Smooth muscle cell of the umbilical artery (primary cell): ENCODE data around the gene GAPDHS. TPM values are rescaled to one million over a fixed set of nuclear protein-coding genes. Genes with fewer than 3 reads are reported as not detected.

ENCODE experiments used
- total RNA-seq: library from RNA; depleted of rRNA; stranded (reverse); fragments of >200 nt; gene quantifications from 2 replicates; pipeline ENCODE4 v1.2.3, GENCODE V29; 2014

GAPDHS gene
- total RNA-seq: not detected in 2 replicates

GRCh38 chr19:35533201-35533821 is at the start of gene GAPDHS:
TSS of gene GAPDHS (plus strand) at chr19:35533456. CDS start at chr19:35533528, 72 bp downstream.

GRCh38 chr19:35490364-35490763 is 42.9 kb upstream of the GAPDHS start, which contains the start of gene KRTDAP:
TSS of gene KRTDAP (minus strand) at chr19:35490464. CDS start at chr19:35490442, 22 bp downstream.

GRCh38 chr19:35513628-35514281 is 19.5 kb upstream of the GAPDHS start, which contains the start of gene DMKN:
TSS of gene DMKN (minus strand) at chr19:35513649. CDS start at chr19:35513475, 174 bp downstream.

GRCh38 chr19:35528218-35529038 is 4.8 kb upstream of the GAPDHS start, which contains the start of gene SBSN:
TSS of gene SBSN (minus strand) at chr19:35528311. CDS start at chr19:35528281, 30 bp downstream.

DNA sequence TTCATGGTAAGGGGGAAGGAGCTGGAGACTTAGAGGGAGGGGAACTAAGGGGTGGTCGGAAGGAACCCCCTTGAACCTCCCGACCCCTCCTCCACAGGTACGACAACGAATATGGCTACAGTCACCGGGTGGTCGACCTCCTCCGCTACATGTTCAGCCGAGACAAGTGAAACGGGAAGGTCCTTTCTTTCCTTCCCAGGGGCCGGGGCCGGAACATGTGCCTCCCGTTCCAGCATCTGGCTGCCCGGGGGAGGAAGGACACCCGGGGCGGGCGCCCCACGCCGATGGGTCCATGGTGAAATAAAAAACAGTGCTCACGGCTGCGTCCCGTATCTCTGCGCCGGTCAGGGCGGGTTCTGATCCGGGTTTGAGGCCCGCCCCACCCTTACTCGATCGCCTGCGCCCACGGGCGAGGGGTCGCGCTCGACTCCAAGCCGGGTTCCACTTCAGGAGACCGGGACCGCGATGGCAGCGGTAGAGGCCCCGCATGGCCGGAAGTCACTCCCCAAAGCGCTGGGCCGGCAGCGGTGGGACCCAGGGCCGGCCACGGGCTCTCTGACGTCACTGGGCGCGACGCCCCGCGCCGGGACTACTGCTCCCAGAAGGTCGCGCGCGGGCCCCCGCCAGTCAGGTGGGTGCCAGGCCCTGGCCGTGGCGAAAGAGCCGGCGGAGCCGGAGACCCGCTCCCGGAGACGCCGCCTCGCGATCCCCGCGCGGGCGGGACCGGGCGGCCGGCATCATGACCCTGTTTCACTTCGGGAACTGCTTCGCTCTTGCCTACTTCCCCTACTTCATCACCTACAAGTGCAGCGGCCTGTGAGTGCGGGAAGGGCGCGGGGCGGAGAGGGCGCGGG is 12.0 kb downstream of the GAPDHS start, which contains the start of gene TMEM147:
TMEM147 (plus strand) TSS at position 626 of the 854 bp plus-strand sequence; CDS start at position 740, 114 bp downstream.

GRCh38 chr19:35563207-35563829 is 30.1 kb downstream of the GAPDHS start, which contains the start of gene ATP4A:
TSS of gene ATP4A (minus strand) at chr19:35563658. CDS start at chr19:35563629, 29 bp downstream.

GRCh38 chr19:35585848-35586247 is 52.6 kb downstream of the GAPDHS start, which contains the start of gene PMIS2:
TSS of gene PMIS2 (plus strand) at chr19:35586173. CDS start at chr19:35586260, 87 bp downstream.

Other genes starting within 250 kb of the GAPDHS start
- gene MAG, start 241.3 kb upstream of the GAPDHS start, total RNA-seq: not detected in 2 replicates
- 0.55 TPM in 1 of 2 replicates, not detected in the other for gene CD22, start 204.3 kb upstream of the GAPDHS start, total RNA-seq
- gene FFAR1, start 185.6 kb upstream of the GAPDHS start, total RNA-seq: not detected in 2 replicates
- gene FFAR3, start 175.0 kb upstream of the GAPDHS start, total RNA-seq: not detected in 2 replicates
- gene GPR42, start 162.4 kb upstream of the GAPDHS start, total RNA-seq: not detected in 2 replicates
- gene FFAR2, start 85.2 kb upstream of the GAPDHS start, total RNA-seq: not detected in 2 replicates
- not detected in 2 replicates for gene KRTDAP, start 43.0 kb upstream of the GAPDHS start, total RNA-seq
- gene DMKN, start 19.8 kb upstream of the GAPDHS start, total RNA-seq: 0.23 and 0.30 TPM in 2 replicates
- gene SBSN, start 5.1 kb upstream of the GAPDHS start, total RNA-seq: 0.59 and 0.65 TPM in 2 replicates
- gene TMEM147, start 12.2 kb downstream of the GAPDHS start, total RNA-seq: 61.2 and 100 TPM in 2 replicates
- not detected in 2 replicates for gene ATP4A, start 30.2 kb downstream of the GAPDHS start, total RNA-seq
- gene PMIS2, start 52.7 kb downstream of the GAPDHS start, total RNA-seq: not detected in 2 replicates
- 5.6 and 8.4 TPM in 2 replicates for gene HAUS5, start 79.3 kb downstream of the GAPDHS start, total RNA-seq
- gene RBM42, start 95.6 kb downstream of the GAPDHS start, total RNA-seq: 30.0 and 42.8 TPM in 2 replicates
- gene ETV2, start 108.3 kb downstream of the GAPDHS start, total RNA-seq: 0.30 TPM in 1 of 2 replicates, not detected in the other
- 228 and 480 TPM in 2 replicates for gene COX6B1, start 114.9 kb downstream of the GAPDHS start, total RNA-seq
- gene UPK1A, start 133.1 kb downstream of the GAPDHS start, total RNA-seq: not detected in 2 replicates
- not detected in 2 replicates for gene ZBTB32, start 171.1 kb downstream of the GAPDHS start, total RNA-seq
- 5.9 and 16.0 TPM in 2 replicates for gene KMT2B, start 184.5 kb downstream of the GAPDHS start, total RNA-seq
- gene IGFLR1, start 209.0 kb downstream of the GAPDHS start, total RNA-seq: 0.30 and 0.42 TPM in 2 replicates
- gene U2AF1L4, start 212.0 kb downstream of the GAPDHS start, total RNA-seq: 4.2 and 9.8 TPM in 2 replicates
- 9.5 and 10.4 TPM in 2 replicates for gene PSENEN, start 212.2 kb downstream of the GAPDHS start, total RNA-seq
- 8.1 and 12.2 TPM in 2 replicates for gene LIN37, start 215.1 kb downstream of the GAPDHS start, total RNA-seq
- 77.2 and 141 TPM in 2 replicates for gene HSPB6, start 223.6 kb downstream of the GAPDHS start, total RNA-seq
- gene PROSER3, start 224.7 kb downstream of the GAPDHS start, total RNA-seq: 3.0 and 7.2 TPM in 2 replicates
- 1.8 and 6.2 TPM in 2 replicates for gene ARHGAP33, start 242.1 kb downstream of the GAPDHS start, total RNA-seq